ENCODE measurements around the gene NEK7.
"Not testable (repeated sequence)": the region's sequence is repeated elsewhere in the genome, so short reads cannot be mapped to it uniquely, and the experiment has no call there.

The NEK7 gene

DNA sequence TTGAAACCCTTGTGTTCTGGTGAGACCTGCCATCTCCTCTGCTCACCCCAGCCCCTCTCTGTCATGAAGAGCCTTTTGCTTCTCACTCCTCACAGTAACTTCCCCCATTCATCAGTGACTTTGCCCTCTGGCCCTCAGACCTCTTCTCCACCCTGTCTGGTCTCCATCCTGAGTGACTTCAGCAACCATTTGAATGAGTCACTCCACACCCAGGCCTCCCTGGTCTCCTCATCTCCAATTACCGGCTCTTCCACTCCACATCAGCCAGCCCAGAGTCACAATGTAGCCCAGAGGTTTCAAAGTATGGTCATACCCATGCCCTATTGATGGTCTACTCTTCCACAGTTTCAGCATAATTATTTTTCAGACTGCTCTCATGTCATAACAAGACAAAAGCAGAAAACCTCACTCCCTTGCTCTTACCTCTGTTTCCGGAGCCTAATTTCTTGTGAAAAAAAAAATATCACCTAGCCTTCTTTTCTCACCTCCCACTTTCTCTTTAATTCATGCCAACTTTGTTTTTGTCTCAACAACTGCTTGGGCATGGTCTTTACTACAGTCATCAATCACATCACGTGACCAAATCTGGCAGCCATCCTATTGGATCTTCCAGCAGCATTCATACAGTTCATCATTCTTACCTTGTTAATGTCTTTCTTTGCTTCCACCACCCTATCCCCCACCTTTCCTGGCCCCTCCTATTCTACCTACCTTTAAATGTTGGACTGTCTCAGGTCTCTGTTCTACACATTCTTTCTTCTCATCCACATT, 35.6 kb upstream of the NEK7 start:
- Histone ChIP-seq H3K9ac (no peak overlapping the region), H3K9me3 (no peaks in the 10 kb centered on the region), H3K27ac (no peak overlapping the region), H3K27me3 (no peaks in the 10 kb centered on the region), H3K4me1 (no peaks in the 10 kb centered on the region), H4K20me1 (no peaks in the 10 kb centered on the region), H3K36me3 (no peaks in the 10 kb centered on the region), H3K4me2 (no peak overlapping the region), H3K4me3 (no peak overlapping the region)
- TF ChIP-seq Cebpa-rat (IDR thresholded peaks at IDR 0.05): no peak

DNA sequence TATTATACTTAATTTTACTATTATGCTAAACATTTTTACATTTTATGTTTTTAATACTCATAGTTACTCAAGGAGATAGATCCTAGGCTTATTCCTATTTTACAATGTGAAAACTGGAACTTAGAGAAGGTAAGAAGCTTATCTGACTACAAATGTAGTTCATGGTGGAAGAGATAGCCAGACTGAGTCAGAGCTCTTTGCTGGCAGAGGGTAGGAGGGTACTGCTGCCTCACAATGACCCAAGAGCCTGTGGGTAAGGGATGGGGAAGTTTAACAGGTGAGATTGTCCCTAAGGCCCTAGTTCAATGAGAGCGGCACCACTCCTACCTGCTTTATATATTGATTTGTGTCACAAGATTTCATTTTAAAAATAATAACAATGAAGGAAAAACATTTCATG, 34.1 kb upstream of the NEK7 start:
- Histone ChIP-seq H4K20me1 (no peaks in the 10 kb centered on the region), H3K4me2 (no peak overlapping the region), H3K9me3 (no peaks in the 10 kb centered on the region), H3K27me3 (no peaks in the 10 kb centered on the region), H3K4me1 (no peaks in the 10 kb centered on the region), H3K27ac (no peak overlapping the region), H3K9ac (no peak overlapping the region), H3K4me3 (no peak overlapping the region), H3K36me3 (no peaks in the 10 kb centered on the region)
- TF ChIP-seq Cebpa-rat (IDR thresholded peaks at IDR 0.05): no peak

DNA sequence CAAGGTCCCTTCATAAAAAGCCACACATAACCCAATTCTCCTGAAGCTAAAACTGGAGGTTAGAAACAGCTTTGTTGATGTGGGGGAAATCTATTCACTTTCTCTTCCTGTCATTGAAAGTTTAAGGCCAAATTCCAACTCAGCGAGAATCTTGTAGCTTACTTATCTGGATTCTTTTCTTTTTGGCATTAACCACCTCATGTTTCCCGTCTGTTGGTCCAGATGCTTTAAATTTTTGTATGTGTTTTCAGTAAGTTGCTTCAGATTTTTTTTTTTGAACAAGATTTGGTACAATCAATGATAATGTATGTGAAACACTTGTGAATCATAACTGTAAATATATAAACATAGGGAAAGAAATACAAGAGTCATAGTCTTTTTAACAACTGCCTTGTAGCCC, 33.7 kb upstream of the NEK7 start:
- Histone ChIP-seq H3K4me2 (no peak overlapping the region), H3K4me1 (no peaks in the 10 kb centered on the region)

DNA sequence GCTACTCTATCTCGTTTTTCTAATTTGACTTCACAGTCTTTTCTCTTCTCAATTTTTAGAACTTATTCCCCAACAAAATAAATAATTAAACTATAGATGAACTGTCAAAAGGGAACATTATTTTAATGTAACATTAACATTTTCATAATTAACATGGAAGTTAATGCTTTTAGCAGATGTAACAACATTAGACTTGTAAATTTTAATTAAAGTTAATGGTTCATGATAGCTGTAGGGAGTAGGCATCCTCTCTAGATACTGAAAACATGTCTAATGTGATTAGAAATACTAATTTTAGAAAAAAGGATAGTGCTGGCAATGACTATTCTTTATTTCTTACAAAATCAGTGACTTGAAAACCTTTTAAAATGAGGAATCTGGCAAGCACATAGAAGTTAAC, 32.1 kb upstream of the NEK7 start:
- H3K4me2 ChIP-seq: no peak overlapping the region
- H4K20me1 ChIP-seq: no peaks in the 10 kb centered on the region
- no peaks in the 10 kb centered on the region for H3K4me1 ChIP-seq

More for the DNA sequence above, 33.7 kb upstream of the NEK7 start:
- Histone ChIP-seq H3K9me3 (no peaks in the 10 kb centered on the region), H3K36me3 (no peaks in the 10 kb centered on the region), H3K27ac (no peak overlapping the region), H3K9ac (no peak overlapping the region), H3K4me3 (no peak overlapping the region), H4K20me1 (no peaks in the 10 kb centered on the region), H3K27me3 (no peaks in the 10 kb centered on the region)
- no peak for TF ChIP-seq Cebpa-rat (IDR thresholded peaks at IDR 0.05)

DNA sequence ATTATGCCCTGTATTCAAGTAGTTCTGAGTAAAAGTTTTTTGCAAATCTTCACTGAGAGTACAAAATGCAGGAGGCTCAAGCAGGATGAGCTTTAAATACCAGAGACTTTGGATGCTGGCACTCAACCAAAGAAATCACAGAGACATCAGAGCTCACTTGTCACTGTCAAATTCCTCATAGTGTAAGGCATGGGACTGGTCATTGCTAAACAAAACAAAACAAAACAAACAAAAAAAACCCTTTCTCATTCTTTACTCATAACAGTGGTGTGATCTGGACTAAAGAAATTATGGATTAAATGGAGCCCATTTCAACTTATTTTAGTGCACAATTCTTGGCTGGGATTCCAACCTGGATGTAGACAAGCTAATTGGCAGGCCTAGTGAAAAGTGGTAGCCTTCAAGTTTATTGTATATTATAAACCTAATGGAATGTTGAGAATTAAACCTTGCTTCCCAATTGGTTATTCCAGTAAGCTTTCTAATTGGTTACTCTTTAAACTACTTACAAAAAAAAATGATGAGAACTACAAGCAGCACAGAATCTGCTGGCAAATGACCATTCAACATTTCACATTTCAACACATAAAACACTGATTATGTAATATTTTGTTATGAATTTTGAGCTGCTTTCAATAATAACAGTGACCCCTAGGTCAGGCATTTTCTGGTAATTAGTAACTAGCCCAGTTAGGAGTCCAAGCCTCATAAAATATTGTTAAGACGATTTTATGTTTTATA, 30.6 kb upstream of the NEK7 start:
- H3K27me3 ChIP-seq: no peaks in the 10 kb centered on the region
- no peaks in the 10 kb centered on the region for H4K20me1 ChIP-seq
- H3K4me3 ChIP-seq: no peak overlapping the region
- no peak overlapping the region for H3K27ac ChIP-seq
- H3K36me3 ChIP-seq: no peaks in the 10 kb centered on the region
- no peaks in the 10 kb centered on the region for H3K4me1 ChIP-seq
- H3K9me3 ChIP-seq: no peaks in the 10 kb centered on the region
- no peak for TF ChIP-seq Cebpa-rat (IDR thresholded peaks at IDR 0.05)
- H3K4me2 ChIP-seq: no peak overlapping the region
- H3K9ac ChIP-seq: no peak overlapping the region

More for the DNA sequence above, 32.1 kb upstream of the NEK7 start:
- H3K36me3 ChIP-seq: no peaks in the 10 kb centered on the region
- H3K4me3 ChIP-seq: no peak overlapping the region
- no peaks in the 10 kb centered on the region for H3K27me3 ChIP-seq
- no peak for TF ChIP-seq Cebpa-rat (IDR thresholded peaks at IDR 0.05)
- no peaks in the 10 kb centered on the region for H3K9me3 ChIP-seq
- no peak overlapping the region for H3K9ac ChIP-seq
- H3K27ac ChIP-seq: no peak overlapping the region

DNA sequence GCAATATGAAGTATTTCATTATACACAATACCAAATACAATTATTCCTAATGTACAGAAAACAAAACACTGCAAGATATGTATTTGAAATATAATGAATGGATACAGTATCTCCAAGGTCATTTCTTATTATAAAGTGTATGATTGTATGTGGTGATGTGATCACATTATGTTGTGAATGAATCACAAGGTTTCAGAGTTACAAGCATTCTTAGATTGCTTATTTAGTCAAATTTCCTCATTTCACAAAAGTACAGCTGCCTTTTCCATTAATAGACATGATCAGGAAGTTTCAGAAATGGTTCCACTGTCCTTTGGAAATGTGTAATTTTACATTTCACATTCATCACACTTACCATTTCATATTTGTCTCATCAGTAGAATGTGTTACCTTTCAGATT, 28.3 kb upstream of the NEK7 start:
- Histone ChIP-seq H3K4me2 (no peak overlapping the region), H3K4me1 (no peaks in the 10 kb centered on the region), H3K9ac (no peak overlapping the region), H3K27ac (no peak overlapping the region), H3K27me3 (no peaks in the 10 kb centered on the region), H3K36me3 (no peaks in the 10 kb centered on the region), H3K9me3 (no peaks in the 10 kb centered on the region), H3K4me3 (no peak overlapping the region), H4K20me1 (no peaks in the 10 kb centered on the region)
- no peak for TF ChIP-seq Cebpa-rat (IDR thresholded peaks at IDR 0.05)

DNA sequence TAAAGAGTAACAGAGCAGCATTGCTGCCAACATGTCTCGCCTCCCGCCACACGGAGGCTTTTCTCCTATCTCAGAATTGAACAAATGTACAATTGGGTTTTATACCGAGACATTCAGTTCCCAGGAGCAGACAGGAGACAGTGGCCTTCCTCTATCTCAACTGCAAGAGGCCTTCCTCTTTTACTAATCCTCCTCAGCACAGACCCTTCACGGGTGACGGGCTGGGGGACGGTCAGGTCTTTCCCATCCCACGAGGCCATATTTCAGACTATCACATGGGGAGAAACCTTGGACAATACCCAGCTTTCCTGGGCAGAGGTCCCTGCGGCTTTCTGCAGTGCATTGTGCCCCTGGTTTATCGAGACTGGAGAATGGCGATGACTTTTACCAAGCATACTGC, 26.7 kb upstream of the NEK7 start:
- not testable (repeated sequence) for H3K9ac ChIP-seq, H3K9me3 ChIP-seq, H3K27me3 ChIP-seq, H3K4me2 ChIP-seq, H3K27ac ChIP-seq, H4K20me1 ChIP-seq, H3K4me3 ChIP-seq, H3K4me1 ChIP-seq, H3K36me3 ChIP-seq

DNA sequence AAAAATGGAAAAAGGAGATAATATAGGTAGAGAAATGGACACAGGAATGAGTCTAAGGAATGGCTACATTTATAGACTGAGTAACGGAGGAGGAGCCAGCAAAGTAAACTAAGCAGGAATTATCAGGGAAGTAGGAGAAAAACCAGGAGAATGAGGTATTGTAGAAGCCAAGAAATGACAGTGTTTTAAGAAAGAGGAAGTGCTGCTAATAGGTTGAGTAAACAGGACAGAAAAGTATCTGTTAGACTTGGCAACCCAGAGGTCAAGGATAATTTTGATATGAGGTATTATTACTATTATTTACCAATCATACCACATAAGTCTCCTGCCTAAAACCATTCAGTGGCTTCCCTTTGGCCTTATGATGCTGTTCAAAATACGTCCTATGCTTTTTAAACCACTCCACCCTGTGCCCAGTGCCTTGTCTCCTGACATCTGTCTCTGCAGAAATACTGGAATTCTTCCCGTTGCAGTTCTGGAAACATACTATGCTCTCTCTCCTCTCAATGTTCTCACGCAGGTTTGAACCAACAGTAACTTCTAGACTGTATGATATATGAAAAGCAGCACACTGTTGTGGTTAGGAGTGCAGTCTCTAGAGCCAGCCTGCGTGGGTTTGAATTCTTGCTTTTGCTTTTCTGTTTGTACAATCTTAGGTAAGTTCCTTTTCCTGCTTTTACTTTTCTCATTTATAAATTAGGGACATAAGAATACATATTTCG, 24.6 kb upstream of the NEK7 start:
- no peaks in the 10 kb centered on the region for H3K9me3 ChIP-seq
- no peaks in the 10 kb centered on the region for H4K20me1 ChIP-seq
- TF ChIP-seq Cebpa-rat (IDR thresholded peaks at IDR 0.05): no peak
- no peaks in the 10 kb centered on the region for H3K36me3 ChIP-seq
- no peaks in the 10 kb centered on the region for H3K4me1 ChIP-seq
- H3K27ac ChIP-seq: no peak overlapping the region
- H3K9ac ChIP-seq: no peak overlapping the region
- no peak overlapping the region for H3K4me2 ChIP-seq
- H3K27me3 ChIP-seq: no peaks in the 10 kb centered on the region
- H3K4me3 ChIP-seq: no peak overlapping the region

DNA sequence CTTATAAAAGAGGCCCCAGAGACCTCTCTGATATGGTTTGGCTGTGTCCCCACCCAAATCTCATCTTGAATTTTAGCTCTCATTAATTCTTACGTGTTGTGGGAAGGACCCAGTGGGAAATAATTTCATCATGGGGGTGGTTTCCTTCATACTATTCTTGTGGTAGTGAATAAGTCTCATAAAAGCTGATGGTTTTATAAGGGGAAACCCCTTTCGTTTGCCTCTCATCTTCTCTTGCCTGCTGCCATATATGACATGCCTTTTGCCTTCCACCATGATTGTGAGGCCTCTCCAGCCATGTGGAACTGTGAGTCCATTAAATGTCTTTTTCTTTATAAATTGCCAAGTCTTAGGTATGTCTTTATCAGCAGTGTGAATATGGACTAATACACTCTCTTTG, 22.5 kb upstream of the NEK7 start:
- Histone ChIP-seq H3K9ac (no peak overlapping the region), H3K27me3 (no peaks in the 10 kb centered on the region), H3K36me3 (no peaks in the 10 kb centered on the region), H3K4me3 (no peak overlapping the region), H4K20me1 (no peaks in the 10 kb centered on the region), H3K4me2 (no peak overlapping the region), H3K9me3 (no peaks in the 10 kb centered on the region), H3K4me1 (no peaks in the 10 kb centered on the region), H3K27ac (no peak overlapping the region)
- TF ChIP-seq Cebpa-rat (IDR thresholded peaks at IDR 0.05): no peak

DNA sequence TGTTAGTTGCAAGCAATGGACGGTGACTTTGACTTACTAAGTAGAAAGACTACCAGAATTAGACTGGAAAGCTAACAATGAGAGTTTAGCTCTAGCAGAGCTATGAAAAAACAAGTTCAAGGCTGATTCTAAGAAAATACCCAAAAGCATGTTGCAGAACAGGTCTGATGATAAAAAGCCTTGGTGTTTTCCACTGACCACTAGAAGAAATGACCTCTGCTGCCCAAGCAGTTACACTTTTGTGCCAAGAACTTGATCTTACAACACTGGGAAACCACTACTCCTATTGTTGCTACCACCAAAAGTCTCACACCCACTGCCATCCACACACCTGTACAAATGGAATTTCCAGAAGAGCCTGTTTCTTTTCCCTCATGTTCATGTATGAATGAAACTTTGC, 21.4 kb upstream of the NEK7 start:
- H3K4me3 ChIP-seq: no peak overlapping the region
- H4K20me1 ChIP-seq: no peaks in the 10 kb centered on the region
- H3K36me3 ChIP-seq: no peaks in the 10 kb centered on the region
- no peak overlapping the region for H3K27ac ChIP-seq
- no peak for TF ChIP-seq Cebpa-rat (IDR thresholded peaks at IDR 0.05)
- H3K4me2 ChIP-seq: no peak overlapping the region
- H3K9me3 ChIP-seq: no peaks in the 10 kb centered on the region
- H3K4me1 ChIP-seq: no peaks in the 10 kb centered on the region
- no peaks in the 10 kb centered on the region for H3K27me3 ChIP-seq
- H3K9ac ChIP-seq: no peak overlapping the region
